Caki2 (cell line): ENCODE results near the gene SZT2. TPM values are rescaled to one million over a fixed set of nuclear protein-coding genes. Genes with fewer than 3 reads are reported as not detected.
A peak's percentile ranks its signal among the peaks of the same experiment; 100 is the strongest.

ENCODE experiments used
- DNase-seq: peaks from one replicate; pipeline ENCODE4 v3.0.0-alpha.2; 2015; ENCODE audit warnings: low read depth
- in situ Hi-C: cut with HindIII; loops from 2 replicates; pipeline ENCODE4 v1.10.0; 2016; ENCODE audit warnings: low sequenced_read_pairs, low pct_unique_long_range_greater_than_20kb, mixed read lengths
- total RNA-seq: library from RNA; depleted of rRNA; stranded (reverse); fragments of >200 nt; shearing (Covaris generic); gene quantifications from 2 replicates; pipeline ENCODE4 v1.2.3, GENCODE V29; 2014; ENCODE audit warnings: low replicate concordance

Gene SZT2
- total RNA-seq, 1 experiment from 2014 or later: 13.3 TPM

DNA sequence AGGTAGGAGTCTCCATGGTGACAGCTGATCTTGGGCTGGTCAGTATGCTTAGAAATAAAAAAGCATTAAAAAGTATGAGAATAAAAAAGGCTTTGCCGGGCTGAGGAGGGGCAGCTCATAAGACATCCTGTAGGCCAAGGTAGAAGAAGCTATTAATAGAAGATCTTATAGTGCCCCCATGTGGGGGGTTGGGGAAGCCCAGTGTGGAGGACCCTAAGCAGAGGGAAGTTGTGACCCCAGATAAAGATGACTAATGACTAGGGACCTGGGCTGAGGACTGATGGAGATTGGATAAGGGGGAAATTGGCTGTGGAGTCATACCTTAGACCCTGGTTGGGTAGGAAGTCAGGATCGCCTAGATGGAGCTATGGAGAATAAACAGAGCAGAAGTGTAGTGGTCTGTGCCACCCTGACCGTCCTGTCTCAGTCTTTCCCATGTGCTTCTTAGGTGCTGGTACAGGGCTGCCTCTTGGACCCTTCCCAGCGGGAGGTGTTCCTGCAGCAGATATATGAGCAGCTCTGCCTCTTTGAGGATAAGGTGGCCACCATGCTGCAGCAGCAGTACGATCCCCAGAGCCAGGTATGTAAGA lies 25.0 kb downstream of the SZT2 start:
- DNase-seq: peak; percentile 48
- in situ Hi-C loops: no loop called here

DNA sequence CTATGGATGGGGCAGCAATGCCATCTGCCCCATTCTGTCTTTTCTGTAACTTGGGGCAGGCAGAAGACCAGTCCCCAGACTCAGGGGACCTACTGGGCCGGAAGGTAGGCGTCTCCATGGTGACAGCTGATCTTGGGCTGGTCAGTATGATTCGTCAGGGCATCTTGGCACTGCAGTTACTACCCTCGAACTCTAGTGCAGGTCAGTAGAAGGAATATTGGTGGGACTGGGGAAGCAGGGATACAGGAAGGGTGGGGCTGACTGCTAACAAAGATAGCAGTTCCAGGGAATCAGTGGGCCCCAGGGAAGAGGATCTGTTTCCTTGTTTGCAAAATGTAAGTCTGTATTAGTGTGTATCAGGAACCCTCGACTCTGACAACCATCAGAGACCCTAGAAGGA lies 26.2 kb downstream of the SZT2 start:
- in situ Hi-C loops: no loop called here
- DNase-seq: no peak

DNA sequence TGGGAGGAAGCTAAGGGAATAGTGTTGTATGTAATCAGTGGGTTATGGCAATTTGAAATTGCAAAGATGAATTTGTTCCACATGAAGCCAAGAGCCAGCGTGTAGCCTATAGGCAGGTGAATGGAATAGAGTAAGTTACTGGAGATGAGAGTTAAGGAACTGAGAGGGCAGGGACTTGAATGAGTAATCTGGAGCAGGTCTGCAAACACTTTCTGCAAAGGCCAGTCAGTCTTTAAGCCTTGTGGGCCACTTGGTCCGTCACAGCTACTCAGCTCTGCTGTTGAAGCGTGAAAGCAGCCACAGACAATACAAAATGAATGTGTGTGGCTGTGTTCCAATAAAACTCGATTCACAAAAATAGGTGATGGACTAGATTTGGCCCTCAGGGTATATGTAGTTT lies 29.2 kb downstream of the SZT2 start:
- in situ Hi-C loops: no loop called here
- no peak for DNase-seq

DNA sequence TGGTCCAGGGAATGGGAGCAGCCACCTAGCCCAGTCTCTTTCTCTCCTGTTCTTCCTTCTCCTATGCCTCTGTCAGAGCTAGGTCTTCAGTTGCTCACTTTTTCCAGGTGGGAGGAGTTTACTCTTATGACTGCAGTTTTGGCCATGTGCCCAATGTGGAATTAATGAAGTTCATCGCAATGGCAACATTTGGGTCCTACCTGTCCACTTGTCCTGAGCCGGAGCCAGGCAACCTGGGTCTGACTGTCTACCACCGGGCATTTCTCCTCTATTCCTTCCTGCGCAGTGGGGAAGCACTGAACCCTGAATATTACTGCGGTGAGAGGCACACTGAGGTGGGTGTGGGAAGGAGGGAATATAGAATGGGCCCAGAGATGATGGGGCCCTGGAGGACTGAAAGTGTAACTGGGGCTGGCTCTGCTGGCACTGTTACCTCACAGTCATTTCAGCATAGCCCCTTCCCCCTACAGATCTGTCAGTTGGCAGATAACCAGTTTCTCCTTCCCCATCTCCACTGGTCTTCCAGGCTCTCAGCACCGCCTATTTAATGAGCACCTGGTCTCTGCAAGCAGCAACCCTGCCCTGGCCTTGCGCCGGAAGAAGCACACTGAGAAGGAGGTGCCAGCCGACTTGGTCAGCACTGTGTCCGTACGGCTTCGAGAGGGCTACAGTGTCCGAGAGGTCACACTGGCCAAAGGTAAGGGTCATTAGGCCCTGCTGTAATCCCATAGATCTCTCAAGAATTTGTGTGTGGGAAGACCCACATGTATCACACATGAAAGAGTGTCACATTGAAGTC lies 30.1 kb downstream of the SZT2 start:
- in situ Hi-C loops: no loop called here

DNA sequence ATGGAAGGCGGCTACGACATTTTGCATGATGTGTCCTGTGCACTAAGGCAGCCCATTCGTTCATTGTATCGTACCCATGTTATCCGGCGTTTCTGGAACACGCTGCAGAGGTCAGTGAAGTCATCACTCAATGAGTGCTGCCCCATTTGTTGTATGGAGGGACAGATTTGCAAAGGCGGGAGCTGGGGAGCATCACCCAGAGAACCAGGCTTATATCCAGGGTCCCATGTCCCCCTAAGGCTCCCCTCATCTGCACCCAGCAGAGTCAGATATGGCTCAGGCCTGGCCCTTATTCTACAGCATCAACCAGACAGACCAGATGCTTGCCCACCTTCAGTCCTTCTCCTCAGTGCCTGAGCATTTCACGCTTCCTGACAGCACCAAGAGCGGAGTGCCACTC lies 31.2 kb downstream of the SZT2 start:
- in situ Hi-C loops: no loop called here
- no peak for DNase-seq

More for the DNA sequence above, 30.1 kb downstream of the SZT2 start:
- no peak for DNase-seq

DNA sequence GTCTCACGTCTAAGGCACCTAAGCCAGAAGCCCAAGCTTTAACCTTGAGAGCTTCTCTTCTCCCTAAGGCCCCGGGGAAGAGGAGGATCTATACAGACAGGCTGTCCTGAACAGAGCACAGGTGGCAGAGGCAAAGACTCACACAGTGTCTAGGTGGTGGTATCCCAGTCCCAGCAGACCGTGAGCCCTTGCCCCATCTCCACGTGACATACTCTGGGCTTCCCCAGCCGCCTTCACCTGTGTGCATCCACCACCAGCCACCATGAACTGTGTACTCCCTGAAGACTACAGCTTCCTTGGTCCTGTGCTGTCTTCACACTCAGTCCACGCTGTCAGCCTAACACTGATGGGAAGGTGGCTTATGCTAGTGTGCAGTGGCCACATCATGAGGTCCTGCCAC lies 31.7 kb downstream of the SZT2 start:
- in situ Hi-C loops: no loop called here
- no peak for DNase-seq

DNA sequence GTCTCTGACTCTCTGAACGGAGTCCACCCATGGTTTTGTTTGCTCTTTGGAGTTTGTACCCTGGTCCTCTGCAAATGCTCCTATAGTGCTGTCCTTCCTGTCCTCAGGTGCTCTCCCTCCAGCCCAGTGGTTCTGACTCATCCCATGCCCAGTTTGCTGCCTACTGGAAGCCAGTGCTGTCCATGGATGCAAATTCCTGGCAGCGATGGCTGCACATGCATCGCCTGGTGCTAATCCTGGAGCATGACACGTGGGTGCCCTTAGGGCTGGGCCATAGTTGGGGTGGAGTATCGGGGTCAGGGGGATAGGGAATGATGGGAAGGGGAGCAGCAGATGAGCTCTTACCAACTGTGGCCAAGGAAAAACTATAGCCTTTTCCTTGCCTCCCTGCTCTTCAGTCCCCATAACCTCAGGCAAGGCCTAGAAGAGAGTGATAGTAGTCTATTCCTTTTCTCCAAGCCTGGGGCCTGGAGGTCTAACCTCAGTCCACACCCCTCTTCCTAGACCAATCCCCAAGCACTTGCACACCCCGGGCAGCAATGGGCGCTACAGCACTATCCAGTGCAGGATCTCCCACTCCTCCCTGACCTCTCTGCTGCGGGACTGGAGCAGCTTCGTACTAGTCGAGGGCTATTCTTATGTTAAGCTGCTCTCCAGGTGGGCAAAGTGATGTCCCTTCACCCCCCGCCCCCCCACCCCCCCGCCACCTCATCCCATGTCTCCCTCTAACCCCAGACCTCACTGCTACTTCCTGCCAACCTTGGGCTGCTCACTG lies 32.5 kb downstream of the SZT2 start:
- in situ Hi-C loops: no loop called here
- DNase-seq: no peak

DNA sequence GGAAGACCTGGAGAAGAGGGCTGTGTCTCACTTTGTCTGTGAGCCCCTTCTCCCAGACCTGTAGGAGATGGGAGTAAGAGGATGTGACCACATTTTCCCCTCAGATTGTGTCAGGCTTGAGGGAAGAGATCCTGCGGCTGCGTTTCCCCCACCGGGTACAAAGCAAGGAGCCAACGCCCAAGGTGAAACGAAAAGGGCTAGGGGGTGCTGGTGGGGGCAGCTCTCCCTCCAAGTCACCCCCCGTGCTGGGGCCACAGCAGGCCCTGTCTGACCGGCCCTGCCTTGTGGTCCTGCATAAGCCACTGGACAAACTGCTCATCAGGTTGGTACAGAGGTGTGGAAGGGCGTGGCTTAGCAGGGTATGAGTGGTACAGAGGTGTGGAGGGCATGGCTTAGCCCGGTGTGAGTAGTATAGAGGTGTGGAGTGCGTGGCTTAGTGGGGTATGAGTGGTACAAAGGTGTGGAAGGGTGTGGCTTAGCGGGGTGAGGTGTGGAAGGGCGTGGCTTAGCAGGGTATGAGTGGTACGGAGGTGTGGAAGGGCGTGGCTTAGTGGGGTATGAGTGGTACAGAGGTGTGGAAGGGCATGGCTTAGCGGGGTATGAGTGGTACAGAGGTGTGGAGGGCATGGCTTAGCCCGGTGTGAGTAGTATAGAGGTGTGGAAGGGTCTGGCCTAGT lies 33.4 kb downstream of the SZT2 start:
- DNase-seq: no peak
- in situ Hi-C loops: no loop called here

DNA sequence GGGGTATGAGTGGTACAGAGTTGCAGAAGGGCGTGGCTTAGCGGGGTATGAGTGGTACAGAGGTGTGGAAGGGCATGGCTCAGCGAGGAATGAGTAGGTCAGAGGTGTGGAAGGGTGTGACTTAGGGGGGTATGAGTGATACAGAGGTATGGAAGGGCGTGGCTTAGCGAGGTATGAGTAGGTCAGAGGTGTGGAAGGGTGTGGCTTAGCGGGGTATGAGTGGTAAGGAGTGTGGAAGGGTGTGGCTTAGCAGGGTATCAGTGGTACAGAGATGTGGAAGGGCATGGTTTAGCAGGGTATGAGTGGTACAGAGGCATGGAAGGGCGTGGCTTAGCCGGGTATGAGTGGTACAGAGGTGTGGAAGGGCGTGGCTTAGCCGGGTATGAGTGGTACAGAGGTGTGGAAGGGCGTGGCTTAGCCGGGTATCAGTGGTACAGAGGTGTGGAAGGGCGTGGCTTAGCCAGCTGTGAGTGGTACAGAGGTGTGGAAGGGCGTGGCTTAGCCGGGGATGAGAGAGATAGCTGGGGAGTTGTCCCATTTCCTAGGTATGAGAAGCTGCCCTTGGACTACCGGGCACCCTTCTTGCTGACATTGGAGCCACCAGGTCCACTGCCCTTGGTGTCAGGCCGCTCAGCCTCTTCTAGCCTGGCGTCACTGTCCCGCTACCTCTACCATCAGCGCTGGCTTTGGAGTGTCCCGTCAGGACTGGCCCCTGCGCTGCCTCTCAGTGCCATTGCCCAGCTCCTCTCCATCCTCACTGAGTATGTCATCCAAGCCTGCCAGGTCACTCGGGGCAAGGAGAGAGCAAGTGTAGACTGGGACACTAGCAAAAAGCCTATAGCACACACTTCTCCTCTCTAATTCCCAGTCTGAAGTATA lies 34.2 kb downstream of the SZT2 start:
- peak; percentile 16 for DNase-seq
- in situ Hi-C loops: no loop called here

DNA sequence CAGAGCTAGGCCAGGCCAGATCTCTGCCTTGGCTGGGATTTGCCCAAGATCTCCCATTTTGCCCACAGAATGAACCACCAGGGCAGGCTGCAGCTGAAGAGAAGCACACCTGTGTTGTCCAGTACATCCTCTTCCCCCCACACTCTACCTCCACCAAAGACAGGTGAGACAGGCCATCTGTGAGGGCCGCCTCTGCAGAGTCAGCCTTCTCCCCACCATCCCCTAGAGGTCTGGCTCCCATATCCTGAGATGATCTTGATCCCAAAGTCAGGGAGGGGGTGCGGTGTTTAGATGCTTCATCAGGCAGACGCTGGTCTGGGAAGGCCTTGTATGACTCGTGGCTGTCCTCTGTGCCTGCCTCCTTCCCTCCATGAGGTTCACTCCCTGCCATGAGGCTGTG lies 35.3 kb downstream of the SZT2 start:
- in situ Hi-C loops: no loop called here
- no peak for DNase-seq

DNA sequence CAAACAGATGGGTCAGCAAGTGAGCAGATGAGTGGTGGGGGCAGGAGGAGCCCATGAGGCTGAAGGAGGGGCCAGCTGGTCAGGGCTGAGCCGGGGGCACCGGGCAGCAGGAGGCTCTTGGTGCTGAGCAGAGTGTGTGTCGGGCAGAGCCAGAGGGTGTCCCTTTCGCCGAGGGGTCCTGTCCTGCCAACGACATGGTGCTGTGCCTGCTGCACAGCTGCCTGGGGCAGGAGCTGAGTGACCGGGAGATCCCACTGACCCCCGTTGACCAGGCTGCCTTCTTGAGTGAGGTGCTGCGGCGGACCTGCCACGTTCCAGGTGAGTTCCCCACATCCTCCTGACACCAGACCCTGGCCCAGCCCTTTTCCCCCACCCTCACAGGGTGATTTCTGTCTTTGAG lies 36.5 kb downstream of the SZT2 start:
- in situ Hi-C loops: no loop called here
- no peak for DNase-seq

DNA sequence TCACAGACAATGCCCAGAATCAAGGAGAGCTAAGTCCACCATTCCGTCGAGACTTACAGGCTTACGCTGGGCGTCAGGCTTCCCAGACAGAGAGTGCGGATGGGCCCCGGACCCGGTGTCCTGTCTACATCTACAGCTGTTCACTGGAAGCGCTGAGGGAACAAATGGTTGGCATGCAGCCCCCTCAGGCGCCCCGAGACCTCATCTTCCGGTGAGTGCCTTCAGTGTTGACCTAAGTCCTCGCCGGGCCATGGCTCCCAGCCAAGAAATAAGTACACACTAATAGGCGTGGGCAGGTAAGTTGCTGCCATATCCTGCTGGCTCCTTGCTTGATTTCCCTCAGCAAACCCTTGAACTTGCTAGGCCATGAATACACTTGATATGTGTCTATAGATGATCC lies 37.8 kb downstream of the SZT2 start:
- in situ Hi-C loops: no loop called here
- DNase-seq: no peak

DNA sequence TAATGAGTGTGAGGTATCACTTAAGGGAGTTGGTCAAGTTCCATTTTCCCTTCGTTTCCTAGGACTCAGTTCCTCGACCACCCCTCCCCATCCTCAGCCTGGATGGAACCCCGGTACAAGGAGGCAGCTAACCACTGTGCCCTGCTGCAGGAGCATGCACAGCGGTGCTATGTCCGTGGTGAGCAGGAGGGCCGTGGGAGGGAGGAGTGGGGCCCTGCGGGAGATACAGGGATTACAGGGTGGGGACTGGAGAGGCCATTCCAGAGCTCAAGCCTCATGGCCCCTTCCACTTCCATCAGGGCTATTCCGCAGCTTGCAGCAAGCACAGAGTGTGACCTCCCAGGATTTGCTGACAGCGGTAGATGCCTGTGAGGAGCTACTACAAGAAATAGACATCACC lies 38.2 kb downstream of the SZT2 start:
- in situ Hi-C loops: no loop called here
- no peak for DNase-seq

DNA sequence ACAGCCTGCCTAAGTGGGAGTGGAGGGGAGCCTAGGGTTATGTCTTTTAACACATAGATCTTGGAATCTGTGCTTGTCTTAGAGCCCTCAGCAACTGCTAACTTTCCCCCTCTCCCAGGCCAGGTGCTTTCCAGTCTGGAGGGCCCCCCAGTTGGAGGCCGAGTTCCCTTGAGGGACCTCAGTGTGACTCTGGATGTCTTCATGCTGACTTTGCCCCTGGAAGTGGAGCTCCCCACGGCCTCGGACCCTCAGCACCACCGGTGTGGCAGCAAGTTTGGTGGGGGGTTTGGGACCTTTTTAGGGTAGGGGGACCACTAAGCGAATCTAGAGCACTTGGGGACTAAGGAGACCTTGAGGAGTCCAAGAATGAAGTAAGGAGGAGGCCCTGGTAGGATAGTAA lies 41.1 kb downstream of the SZT2 start:
- no peak for DNase-seq
- in situ Hi-C loops: no loop called here

DNA sequence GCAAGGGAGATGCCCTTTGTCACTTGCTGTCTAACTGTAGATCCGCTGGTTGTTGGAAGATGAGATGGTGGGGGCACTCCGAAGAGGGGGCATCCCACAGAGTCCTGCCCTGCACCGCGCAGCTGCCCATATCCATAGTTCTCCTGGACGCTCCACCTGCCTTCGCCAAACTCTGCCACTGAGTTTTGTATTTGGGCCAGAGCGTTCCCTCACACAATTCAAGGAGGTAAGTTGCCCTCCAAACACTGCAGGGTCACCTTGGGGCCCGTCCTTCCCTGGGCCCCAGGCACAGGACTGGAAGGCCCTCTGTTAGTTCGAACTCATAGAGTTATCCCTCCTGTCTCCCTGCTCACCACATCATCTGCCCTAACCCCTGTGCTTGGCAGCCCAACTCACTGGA lies 42.0 kb downstream of the SZT2 start:
- no peak for DNase-seq

DNA sequence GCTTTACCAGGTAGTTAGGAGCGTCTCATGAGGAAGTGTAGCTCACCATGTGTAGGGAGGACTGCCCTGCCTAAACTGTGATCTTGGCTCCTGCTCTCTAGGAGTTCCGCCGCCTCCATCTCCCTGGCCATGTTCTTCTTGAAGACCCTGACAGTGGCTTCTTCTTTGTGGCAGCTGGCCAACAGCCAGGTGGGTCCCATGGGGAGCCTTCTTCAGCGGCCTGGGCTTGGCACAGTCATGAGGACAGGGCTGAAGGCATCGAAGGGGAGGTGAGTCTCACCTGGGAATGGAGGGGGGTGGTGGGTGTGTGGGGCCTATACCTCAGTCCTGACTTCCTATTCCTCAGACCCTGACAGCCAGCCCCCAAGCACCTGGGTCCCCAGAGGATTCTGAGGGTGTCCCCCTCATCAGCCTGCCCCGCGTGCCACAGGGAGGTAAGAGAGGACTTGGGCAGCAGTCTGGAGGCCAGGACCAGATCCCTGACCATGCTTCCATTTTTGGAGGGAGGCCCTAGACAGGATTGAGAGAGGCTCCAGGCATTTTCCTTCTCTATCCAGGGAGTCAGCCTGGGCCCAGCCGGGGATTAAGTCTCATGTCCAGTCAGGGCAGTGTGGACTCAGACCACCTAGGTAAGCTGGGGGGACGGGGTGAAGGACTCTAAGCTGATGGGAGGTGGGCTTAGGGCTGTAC lies 42.6 kb downstream of the SZT2 start:
- no peak for DNase-seq
- in situ Hi-C loops: no loop called here

More for the DNA sequence above, 42.0 kb downstream of the SZT2 start:
- in situ Hi-C loops: no loop called here

DNA sequence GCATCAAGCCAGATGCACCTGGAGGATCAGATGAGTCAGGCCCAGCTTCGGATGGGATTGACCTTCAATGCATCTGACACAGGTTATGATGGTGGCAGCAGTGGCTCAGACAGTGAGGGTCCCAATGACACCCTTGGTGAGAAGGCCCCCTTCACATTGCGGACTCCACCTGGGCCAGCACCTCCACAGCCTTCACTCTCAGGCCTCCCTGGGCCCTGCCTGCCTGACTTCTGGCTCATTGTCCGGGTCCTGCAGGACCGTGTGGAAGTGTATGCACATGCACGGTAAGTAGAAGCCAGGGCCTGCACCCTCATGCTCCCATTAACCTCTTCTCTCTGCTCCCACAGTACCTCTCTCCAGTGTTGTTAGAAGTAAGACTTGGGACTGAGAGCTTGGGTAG lies 43.2 kb downstream of the SZT2 start:
- in situ Hi-C loops: no loop called here
- no peak for DNase-seq
